HL-60/S4 (cell line): ENCODE results near the gene HDX.
"Not testable (repeated sequence)": the region's sequence is repeated elsewhere in the genome, so short reads cannot be mapped to it uniquely, and the experiment has no call there.

Experiments
- in situ Hi-C: fragments of 300-500 bp; cut with MboI; formaldehyde crosslinking; loops from 2 replicates; pipeline ENCODE4 v1.14.3; 2022; ENCODE audit warnings: low sequenced_read_pairs

The HDX gene

DNA sequence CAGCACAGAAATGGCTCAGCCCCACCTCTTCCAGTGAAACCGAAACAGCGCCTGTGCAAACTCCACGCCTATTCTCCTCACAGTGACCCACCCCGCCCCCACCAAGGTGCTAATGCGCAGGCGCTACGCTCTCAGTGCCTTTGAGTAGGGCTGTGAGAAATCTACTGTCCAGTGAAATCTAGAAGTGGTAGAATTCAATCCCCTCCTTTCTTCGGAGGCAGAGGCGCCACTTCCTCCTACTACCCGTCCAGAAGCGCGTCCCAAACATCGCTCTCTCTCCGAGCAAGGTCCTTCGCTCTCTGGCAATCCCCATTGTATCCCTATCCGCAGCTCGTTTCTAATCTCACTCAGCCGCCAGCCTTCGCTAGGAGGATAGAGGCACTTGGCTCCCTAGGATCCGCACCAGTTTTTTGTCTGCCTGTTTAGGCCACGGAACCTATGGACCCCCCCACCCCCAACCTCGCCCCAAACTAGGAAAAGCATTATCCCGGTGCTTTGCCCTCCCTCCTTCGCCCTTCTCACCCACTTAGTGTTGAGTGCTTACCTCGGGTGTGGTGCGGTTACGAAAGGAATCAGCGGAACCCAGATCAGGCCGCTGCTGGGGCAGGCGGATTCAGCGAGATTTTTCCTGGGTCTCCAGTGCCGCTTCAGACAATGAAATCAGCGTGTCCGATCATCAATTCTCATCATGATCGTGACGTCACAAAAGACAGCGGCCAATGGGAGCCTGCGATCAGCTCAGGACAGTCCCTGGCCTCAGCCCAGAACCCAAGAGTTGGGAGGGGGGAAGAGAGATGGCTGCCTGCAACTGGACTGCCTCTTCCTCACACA is at the start of gene HDX:
Gene HDX (minus strand): TSS at position 656 of the 831 bp plus-strand sequence. CDS start 27,056 bp downstream, outside the sequence.
- in situ Hi-C loops, result no loop called here

DNA sequence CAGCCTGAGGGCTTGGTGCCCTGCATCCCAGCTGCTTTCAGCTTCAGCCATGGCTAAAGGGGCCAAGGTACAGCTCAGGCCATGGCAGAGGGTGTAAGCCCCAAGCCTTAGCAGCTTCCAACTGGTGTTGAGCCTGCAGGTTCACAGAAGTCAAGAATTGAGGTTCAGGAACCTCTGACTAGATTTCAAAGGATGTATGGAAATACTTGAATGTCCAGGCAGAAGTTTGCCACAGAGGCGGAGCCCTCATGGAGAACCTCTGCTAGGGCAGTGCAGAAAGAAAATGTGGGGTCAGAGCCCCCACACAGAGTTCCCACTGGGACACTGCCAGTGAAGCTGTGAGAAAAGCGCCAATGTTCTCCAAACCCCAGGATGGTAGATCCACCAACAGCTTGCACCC is 39.1 kb upstream of the HDX start:
- in situ Hi-C loops, result not testable (repeated sequence)

GRCh38 chrX:84537627-84538026 is 35.4 kb upstream of the HDX start:
- in situ Hi-C loops, result not testable (repeated sequence)

DNA sequence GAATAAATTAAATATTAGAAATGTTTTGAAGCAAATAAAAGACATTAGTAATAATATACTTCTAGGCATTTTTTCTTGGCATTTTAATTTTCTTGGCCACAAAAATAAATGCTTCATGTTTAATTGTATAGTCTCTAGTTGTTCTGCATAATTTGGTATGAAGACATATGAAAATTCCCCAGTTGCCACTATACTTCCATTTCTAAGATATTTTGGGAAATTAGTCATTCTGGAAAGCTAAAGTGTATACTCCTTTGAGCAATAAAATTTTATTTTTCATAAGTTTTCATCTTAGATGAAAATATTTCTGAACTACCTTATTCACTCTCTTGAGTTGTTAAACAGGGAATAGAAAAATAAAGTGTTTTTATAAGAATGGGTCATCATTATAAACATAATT is 13.8 kb downstream of the HDX start:
- in situ Hi-C loops, result no loop called here

DNA sequence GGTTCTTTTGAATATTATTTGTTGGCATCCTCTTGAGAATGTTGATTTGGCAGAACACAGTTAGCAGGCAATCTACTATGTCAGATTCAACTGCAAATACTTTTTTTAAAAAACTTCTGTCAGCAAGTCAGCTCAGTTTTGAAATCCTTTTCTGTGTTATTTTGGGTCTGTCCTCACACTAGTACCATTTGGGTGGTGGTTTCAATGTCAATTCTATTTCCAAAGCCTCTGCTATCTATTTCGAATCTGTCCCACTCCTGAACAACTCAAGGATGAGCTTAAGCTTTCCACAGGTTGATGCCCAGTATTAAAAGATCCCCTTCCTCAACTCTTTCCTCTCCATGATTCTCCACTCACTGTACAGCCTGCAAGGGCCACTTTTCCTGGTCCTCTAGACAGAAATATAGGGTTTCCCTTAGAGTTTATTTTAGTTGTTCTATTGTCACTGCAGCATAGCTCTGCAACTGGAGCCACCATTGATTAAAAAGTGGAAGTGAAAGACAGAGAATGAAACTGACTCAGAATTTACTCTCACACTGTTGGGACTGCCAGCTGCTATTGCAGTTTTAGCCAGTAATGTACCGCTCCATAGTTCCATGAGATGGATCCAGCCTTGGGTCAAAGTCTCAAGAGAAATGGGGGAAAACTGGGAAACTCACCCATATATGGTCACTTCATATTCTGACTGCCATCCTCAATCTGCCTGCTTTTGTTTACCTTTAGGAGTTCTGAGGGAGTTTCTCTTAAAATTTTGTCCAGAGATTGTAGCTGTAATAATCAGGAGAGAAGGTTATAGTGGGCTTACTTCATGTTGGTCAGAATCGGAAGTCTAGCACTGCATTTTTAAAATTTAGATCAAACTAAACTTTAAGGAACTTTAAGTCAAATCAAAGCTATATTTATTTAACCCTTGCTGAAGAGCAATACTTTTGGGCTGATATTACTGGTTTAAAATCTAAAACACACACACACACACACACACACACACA is 14.6 kb downstream of the HDX start:
- in situ Hi-C loops, result no loop called here

GRCh38 chrX:84479086-84479485 is 23.2 kb downstream of the HDX start:
- in situ Hi-C loops, result no loop called here

- in situ Hi-C loops, result no loop called here
Measured at GRCh38 chrX:84477114-84477513, 25.1 kb downstream of the HDX start.

GRCh38 chrX:84475596-84475995 is 26.7 kb downstream of the HDX start:
- in situ Hi-C loops, result no loop called here

DNA sequence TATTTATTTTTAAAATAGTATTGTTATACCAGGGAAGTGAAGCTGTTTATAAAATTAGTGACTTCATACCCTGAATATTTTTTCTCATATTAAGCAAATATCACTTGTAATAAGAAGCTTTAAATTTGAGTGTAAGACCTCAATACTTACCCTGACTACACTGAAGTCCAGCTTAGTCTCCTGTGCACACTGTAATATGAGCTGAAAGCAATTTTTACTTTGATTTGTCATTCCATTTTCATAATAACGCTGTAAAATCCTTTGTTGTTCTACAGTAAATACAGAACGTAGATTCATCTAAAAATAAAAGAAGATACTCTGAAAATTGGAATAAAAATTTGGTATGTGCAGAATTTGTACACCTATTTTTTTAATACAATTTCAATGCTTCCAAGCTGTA is 27.2 kb downstream of the HDX start:
- in situ Hi-C loops, result no loop called here

DNA sequence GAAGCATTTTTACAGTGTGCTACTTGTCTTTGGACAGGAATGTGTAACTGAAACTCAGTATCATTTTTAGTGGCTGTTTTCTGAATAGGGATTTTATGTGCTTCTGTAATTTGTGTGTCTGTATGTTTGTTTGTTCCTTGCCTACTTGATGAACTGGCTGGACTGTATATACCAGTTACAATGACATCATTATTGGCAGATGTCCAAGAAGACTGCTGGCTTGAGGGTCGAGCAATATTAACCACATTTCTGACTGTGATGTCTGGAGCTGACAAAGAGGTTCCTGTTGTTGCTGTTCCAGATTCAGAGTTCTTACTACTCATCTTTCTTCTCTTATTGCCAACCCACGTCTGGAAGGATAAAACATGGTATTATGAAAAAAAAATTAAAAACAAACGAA is 33.0 kb downstream of the HDX start:
- in situ Hi-C loops, result no loop called here

- in situ Hi-C loops, result no loop called here
Measured at GRCh38 chrX:84467898-84468297, 34.4 kb downstream of the HDX start.

DNA sequence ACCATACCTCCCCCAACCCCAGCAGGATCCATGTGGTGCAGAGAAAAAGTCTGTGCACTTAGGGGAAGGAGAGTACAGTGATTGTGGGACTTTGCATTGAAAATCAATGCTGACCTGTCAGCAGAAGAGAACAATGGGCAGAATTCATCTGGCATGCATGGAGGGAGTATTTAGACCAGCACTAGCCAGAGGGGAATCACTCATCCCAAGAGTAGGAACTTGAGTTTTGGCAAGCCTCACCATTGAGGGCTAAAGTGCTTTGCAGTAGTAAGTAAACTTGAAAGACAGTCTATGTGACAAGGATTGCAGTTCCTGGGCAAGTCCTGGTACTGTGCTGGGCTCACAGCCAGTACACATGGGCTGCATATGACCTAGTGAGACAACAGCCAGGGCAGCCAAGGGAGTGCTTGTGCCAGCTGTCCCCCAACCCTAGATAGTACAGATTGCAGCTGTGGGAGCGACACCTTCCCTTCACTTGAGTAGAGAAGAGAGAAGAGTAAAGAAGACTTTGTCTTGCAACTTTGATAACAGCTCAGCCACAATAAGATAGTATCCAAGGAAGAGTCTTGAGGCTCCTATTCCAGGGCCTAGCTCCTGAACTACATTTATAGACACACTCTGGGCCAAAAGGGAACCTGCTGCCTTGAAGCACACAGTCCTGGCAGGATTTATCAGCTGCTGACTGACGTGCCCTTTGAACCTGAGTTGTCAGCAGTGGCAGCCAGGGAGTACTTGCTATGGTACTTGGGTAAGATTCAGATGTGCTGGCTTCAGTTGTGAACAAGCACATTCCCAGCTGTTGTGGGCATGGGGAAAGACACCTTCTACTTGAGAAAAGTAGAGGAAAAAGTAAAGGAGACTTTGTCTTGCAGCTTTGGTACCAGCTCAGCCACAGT is 48.7 kb downstream of the HDX start:
- in situ Hi-C loops, result no loop called here

DNA sequence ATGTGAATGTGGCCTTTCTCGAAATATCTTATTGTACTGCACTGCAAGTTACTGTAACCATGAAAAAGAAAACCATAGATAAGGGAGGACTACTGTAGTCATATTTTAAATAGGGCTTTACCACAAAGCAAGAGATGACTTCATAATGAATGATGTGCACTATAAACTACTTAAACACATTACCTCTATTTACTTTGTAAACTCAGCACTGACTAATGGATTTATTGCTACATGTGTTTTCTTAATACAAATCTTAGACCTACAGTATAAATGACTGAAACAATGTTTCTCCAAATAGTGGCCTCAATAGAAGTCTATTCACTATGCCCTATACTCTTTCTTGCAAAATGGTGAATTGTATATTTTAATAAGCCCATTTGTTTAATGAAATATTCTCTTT is 61.1 kb downstream of the HDX start:
- in situ Hi-C loops, result no loop called here

GRCh38 chrX:84415140-84415539 is 87.1 kb downstream of the HDX start:
- in situ Hi-C loops, result no loop called here

- in situ Hi-C loops, result no loop called here
Measured at GRCh38 chrX:84363663-84364062, 138.6 kb downstream of the HDX start.

GRCh38 chrX:84363051-84363450 is 139.2 kb downstream of the HDX start:
- in situ Hi-C loops, result no loop called here

DNA sequence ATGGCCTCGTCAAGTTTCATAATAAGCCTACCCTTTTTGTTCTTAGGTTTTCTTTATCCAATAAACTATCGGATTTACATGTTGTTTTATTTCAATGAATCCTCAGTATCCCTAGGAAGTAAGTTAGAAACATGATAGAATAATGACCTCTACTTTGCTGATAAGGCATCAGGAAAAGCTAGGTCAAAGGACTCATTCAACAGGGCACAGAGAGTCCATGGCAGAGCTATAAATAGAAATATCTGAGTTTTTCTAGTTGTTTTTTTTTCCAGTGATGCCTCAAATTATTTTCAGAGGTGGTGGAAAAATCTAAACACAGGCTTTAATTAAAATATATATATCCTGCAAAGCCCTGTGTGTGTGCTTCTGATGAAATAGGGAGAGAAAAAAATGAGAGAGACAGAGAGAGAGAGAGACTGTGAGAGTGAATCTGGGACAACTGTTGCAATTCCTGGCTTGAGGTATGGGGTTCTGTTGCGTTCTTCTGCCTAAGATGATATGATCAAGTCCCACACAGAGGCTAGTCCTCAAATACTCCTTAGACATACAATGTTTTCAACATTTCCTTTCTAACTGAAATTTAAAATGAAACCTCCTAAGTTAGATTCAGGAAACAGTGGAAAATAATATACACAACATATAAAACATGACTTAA is 139.9 kb downstream of the HDX start:
- in situ Hi-C loops, result no loop called here

- in situ Hi-C loops, result no loop called here
Measured at GRCh38 chrX:84358271-84358670, 144.0 kb downstream of the HDX start.

DNA sequence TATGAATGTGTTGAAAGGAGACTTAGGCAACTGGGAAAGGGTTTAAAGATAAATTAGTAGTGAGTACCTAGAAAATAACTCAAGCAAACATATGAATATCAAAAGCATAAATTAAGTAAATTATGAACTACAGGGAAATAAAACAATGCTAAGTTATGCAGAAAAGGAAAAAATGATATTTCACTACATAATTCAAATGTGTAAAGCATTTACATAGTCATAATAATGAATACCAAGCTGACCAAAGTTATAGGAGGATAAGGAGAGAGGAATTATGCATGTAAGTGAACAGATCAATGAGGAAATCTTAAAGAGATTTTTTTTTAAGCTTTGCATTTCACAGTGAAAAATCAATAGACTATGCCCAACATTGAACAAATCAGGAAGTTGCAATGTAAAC is 145.0 kb downstream of the HDX start:
- in situ Hi-C loops, result no loop called here

GRCh38 chrX:84340968-84341367 is 161.3 kb downstream of the HDX start:
- in situ Hi-C loops, result no loop called here
